Measurements from ENCODE around the gene AGTPBP1.

GRCh38 chr9:85543196-85543595 is 198.6 kb downstream of the AGTPBP1 start:
- TF ChIP-seq CTCF (IDR thresholded peaks at IDR 0.05) (no peak), POLR2A (IDR thresholded peaks at IDR 0.05) (no peak)
